ENCODE data around the gene RUNX1.

GRCh38 chr21:35059742-35060141 lies 10.6 kb upstream of the RUNX1 start:
- no peak for TF ChIP-seq POLR2A (IDR thresholded peaks at IDR 0.05; ENCODE audit: low read length)
- no peak for TF ChIP-seq GATA1 (IDR thresholded peaks at IDR 0.05; ENCODE audit: low read depth, low read length)

Measured in erythroblast (primary cell).